Smooth muscle cell (in vitro differentiated cells): Measurements from ENCODE around the gene MSRB2. TPM values are rescaled to one million over a fixed set of nuclear protein-coding genes. Genes with fewer than 3 reads are reported as not detected.
"Not testable (repeated sequence)": the region's sequence is repeated elsewhere in the genome, so short reads cannot be mapped to it uniquely, and the experiment has no call there.

ENCODE experiments used
- DNase-seq: peaks from one replicate; lab custom pipeline; 2025; ENCODE audit not compliant: unreplicated experiment; lab: John Stamatoyannopoulos, UW
- H2AFZ ChIP-seq: fragments of 200-600 bp; sonication (generic); 2 replicates; pipeline ENCODE4 v1.6.0; 2016; ENCODE audit warnings: antibody characterized with exemption, low read depth, mild to moderate bottlenecking
- H3F3A ChIP-seq: fragments of 200-600 bp; sonication (generic); 2 replicates; pipeline ENCODE4 v1.6.0; 2017; ENCODE audit warnings: antibody characterized with exemption, low read depth
- H3K27ac ChIP-seq: fragments of 200-600 bp; sonication (generic); 2 replicates; pipeline ENCODE4 v1.5.1; 2016; ENCODE audit warnings: low read depth, mild to moderate bottlenecking
- H3K27me3 ChIP-seq: fragments of 200-600 bp; sonication (generic); 2 replicates; pipeline ENCODE4 v1.6.1; 2016; ENCODE audit warnings: low read depth, mild to moderate bottlenecking
- H3K36me3 ChIP-seq: fragments of 200-600 bp; sonication (generic); 2 replicates; pipeline ENCODE4 v1.5.1; 2016; ENCODE audit warnings: low read depth
- H3K4me1 ChIP-seq: fragments of 200-600 bp; sonication (generic); 2 replicates; pipeline ENCODE4 v1.5.1; 2016; ENCODE audit warnings: low read depth
- H3K4me2 ChIP-seq: fragments of 200-600 bp; sonication (generic); 2 replicates; pipeline ENCODE4 v1.6.0; 2016; ENCODE audit warnings: mild to moderate bottlenecking
- H3K4me3 ChIP-seq: fragments of 200-600 bp; sonication (generic); 2 replicates; pipeline ENCODE4 v1.5.1; 2016; ENCODE audit warnings: mild to moderate bottlenecking
- H3K79me2 ChIP-seq: fragments of 200-600 bp; sonication (generic); 2 replicates; pipeline ENCODE4 v1.6.0; 2016; ENCODE audit warnings: low read depth, mild to moderate bottlenecking
- H3K9ac ChIP-seq: fragments of 200-600 bp; sonication (generic); 2 replicates; pipeline ENCODE4 v1.6.0; 2016; ENCODE audit warnings: low read depth
- H3K9me3 ChIP-seq: fragments of 200-600 bp; sonication (generic); replicated peaks from 2 replicates; pipeline ENCODE4 v1.5.1; 2016; ENCODE audit warnings: low read depth
- H4K20me1 ChIP-seq: fragments of 200-600 bp; sonication (generic); 2 replicates; pipeline ENCODE4 v1.6.0; 2016; ENCODE audit warnings: low read depth
- CTCF ChIP-seq: fragments of 200-600 bp; sonication (generic); IDR thresholded peaks from 2 replicates; pipeline ENCODE4 v1.5.1; 2017; ENCODE audit warnings: borderline replicate concordance, mild to moderate bottlenecking, antibody characterized with exemption; ENCODE audit not compliant: insufficient read depth, poor library complexity, severe bottlenecking
- WGBS: methylation state at CpG from one replicate; pipeline ENCODE4 v1.1.7; 2016; ENCODE audit warnings: low lambda C conversion rate; 5-methylcytosine and 5-hydroxymethylcytosine counted together
- polyA plus RNA-seq: library from polyadenylated mRNA; unstranded; fragments of >200 nt; fragmentation: Nextera tagmentation; extraction: Ambion mirVana; gene quantifications from 2 replicates; pipeline ENCODE4 v1.2.1, GENCODE V29; 2016
- total RNA-seq: library from RNA; depleted of rRNA; stranded (reverse); fragments of >200 nt; gene quantifications from 2 replicates; pipeline ENCODE4 v1.2.3, GENCODE V29; 2014

Gene MSRB2
- total and polyA plus RNA-seq, 2 experiments from 2014 or later: 21.5 to 64.0 TPM

GRCh38 chr10:23063045-23063972 is 32.1 kb upstream of the MSRB2 start:
- 59% methylated on average over 20 of the region's 20 CpGs for WGBS
- Histone ChIP-seq H3K79me2 (no peaks in the 10 kb centered on the region), H3F3A (no peaks in the 10 kb centered on the region), H3K4me2 (peak overlapping the region; percentile 55), H3K9me3 (no peaks in the 10 kb centered on the region), H3K27ac (no peak overlapping the region), H3K4me3 (no peak overlapping the region), H3K36me3 (no peaks in the 10 kb centered on the region), H3K9ac (no peak overlapping the region), H3K4me1 (peaks cover 8% of the 10 kb centered on the region), H3K27me3 (no peaks in the 10 kb centered on the region), H4K20me1 (no peaks in the 10 kb centered on the region), H2AFZ (no peak overlapping the region)
- DNase-seq: no peak
- no peak for TF ChIP-seq CTCF

- Histone ChIP-seq H3K36me3 (no peaks in the 10 kb centered on the region), H3K4me2 (no peak overlapping the region), H3K4me1 (peaks cover 8% of the 10 kb centered on the region), H3K9ac (no peak overlapping the region), H3F3A (no peaks in the 10 kb centered on the region), H3K27ac (no peak overlapping the region), H3K9me3 (no peaks in the 10 kb centered on the region), H4K20me1 (no peaks in the 10 kb centered on the region), H2AFZ (no peak overlapping the region), H3K4me3 (no peak overlapping the region), H3K27me3 (no peaks in the 10 kb centered on the region), H3K79me2 (no peaks in the 10 kb centered on the region)
- no peak for TF ChIP-seq CTCF
- 89% methylated on average over 20 of the region's 20 CpGs for WGBS
- DNase-seq: no peak
Observed at GRCh38 chr10:23063973-23064812, 31.2 kb upstream of the MSRB2 start.

- not testable (repeated sequence) for H3K27me3 ChIP-seq, H3K9me3 ChIP-seq, H3K4me2 ChIP-seq, H3K79me2 ChIP-seq, H3F3A ChIP-seq, H2AFZ ChIP-seq, H3K36me3 ChIP-seq, H3K4me1 ChIP-seq, DNase-seq, H3K4me3 ChIP-seq, H3K27ac ChIP-seq, H3K9ac ChIP-seq, H4K20me1 ChIP-seq
- 89% methylated on average over 2 of the region's 2 CpGs for WGBS
Observed at GRCh38 chr10:23064813-23065114, 30.6 kb upstream of the MSRB2 start.

- H3K4me3 ChIP-seq: no peak overlapping the region
- no peaks in the 10 kb centered on the region for H3F3A ChIP-seq
- WGBS: 65% methylated on average over 11 of the region's 11 CpGs
- peaks cover 8% of the 10 kb centered on the region for H3K4me1 ChIP-seq
- no peaks in the 10 kb centered on the region for H3K36me3 ChIP-seq
- H3K27ac ChIP-seq: no peak overlapping the region
- no peaks in the 10 kb centered on the region for H3K79me2 ChIP-seq
- no peak overlapping the region for H3K9ac ChIP-seq
- H3K9me3 ChIP-seq: no peaks in the 10 kb centered on the region
- no peak overlapping the region for H2AFZ ChIP-seq
- no peaks in the 10 kb centered on the region for H4K20me1 ChIP-seq
- H3K27me3 ChIP-seq: no peaks in the 10 kb centered on the region
- no peak overlapping the region for H3K4me2 ChIP-seq
- DNase-seq: no peak
- no peak for TF ChIP-seq CTCF
Observed at GRCh38 chr10:23065181-23065948, 30.0 kb upstream of the MSRB2 start.
